Fibroblast of gingiva (primary cell): Measurements from ENCODE around the gene PDE1C.

Experiments used
- DNase-seq: peaks from one replicate; pipeline ENCODE4 v3.0.0-alpha.2; 2011; ENCODE audit warnings: low read depth

PDE1C gene

DNA sequence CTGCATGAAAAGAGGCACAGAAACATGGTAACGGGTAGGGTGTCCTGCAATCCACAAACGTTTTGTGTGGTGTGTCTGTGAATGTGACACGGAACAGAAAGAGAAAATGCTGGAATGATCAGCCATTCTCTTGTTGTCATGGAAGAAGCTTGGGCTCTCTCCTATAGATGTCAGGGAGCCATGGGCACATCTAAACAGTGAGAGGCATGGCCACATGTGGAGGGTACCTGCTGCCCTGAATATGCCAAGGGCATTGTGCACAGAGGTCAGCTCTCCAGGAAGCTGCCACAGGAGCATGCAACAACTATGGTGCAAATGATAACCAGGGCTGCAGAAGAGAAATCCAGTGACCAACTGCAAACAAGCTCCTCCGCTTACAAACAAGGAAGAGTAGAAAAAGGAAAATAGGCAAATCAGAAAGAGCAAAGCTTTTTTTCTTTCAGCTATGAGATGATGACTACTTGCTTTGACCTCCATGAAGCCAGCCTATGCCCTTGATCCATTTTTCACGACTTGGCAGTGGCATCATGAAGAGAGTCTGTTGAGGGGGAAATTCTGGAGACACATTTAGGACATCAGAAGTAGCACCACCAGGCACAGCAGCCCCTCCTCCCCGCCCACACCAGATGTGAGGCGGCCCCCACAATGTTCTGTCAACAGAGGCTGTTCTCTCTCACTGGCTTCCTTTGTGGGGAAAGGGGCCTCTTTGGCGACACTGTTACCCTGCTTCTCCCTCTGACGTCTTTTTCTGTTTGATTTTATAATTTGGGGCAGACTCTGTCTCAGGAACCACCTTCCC is 4.8 kb upstream of the PDE1C start:
- DNase-seq: no peak

DNA sequence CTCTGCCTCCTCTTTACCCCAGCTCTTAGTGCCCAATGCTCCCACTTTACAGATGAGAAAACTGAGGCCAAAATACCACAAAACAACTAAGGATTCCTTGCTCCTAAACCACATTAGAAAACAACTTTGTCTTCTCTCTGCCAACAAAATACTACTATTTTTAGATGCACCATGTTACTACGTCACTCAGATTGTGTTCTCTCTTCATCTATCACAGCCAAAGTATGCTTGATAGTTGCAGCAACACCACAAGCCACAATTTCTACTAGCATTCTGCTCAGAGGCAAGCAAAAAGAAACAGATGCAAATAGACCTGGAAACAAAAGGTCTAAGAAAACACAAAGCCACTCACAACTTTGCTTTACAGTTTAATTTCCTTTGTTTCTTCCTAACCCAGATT is 3.3 kb upstream of the PDE1C start:
- no peak for DNase-seq

DNA sequence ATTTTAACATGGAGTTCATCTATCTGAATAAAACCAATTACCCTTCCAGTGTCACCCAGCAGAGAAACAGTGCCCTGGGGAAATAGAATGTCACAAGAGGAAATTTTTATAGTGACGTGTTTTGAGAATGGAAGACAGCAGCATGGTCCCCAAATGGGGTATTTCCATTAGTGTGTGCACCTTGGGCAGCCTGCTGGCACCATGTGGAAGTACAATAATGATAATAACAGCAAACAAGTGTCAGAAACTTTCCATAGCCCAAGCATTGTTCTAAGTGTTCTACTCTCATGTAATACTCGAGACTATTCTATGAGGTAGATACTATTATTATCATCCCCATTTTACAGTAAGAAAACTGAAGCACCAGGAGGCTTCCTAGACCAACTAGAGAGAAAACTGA is 2.2 kb upstream of the PDE1C start:
- no peak for DNase-seq

DNA sequence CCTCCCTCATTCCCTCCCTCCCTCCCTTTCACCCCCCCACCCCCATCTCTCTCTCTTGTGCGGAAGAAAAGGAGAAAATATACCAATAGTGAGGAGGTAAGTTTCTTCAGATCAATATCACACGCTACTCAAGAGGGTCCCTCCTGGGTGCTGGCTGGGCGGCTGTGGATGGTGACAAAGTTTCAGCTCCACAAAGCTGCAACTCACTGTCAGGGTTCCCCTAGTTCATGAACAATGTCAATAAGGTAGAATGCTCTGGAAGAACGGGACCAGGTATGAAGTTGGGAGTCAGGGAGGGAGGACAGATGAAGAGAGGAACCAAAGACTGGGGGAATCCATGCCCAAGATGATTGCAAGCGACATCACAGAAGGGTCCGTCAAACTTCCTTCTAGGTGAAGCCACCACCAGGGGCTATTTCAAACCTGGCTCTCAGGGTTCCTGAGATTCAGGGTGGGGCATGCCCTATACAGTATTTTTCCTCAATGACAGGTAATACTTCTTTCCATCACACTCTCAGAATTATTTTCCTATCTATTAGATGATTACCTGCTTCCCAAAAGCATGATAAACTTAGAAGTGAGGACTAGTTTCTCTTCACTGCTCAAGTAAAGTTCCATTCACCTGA is 1.4 kb upstream of the PDE1C start:
- no peak for DNase-seq

DNA sequence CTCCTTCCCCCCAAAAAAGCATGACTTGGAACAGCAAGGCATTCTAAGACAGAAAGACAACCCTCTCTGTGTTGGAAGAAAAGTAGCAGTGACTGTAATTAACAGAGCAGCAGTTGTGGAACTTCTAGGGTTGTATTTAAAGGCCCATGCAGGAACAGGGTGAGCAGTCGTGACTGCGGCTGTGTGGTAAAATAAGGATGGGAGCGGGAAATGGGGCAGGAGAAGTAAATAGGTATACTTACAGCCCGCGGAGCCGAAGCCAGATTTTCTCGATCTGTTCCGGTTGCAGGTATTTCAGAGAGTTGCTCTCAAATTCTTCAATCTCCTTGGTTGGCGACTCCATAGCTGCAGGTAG is 179 bp downstream of the PDE1C start:
- no peak for DNase-seq

DNA sequence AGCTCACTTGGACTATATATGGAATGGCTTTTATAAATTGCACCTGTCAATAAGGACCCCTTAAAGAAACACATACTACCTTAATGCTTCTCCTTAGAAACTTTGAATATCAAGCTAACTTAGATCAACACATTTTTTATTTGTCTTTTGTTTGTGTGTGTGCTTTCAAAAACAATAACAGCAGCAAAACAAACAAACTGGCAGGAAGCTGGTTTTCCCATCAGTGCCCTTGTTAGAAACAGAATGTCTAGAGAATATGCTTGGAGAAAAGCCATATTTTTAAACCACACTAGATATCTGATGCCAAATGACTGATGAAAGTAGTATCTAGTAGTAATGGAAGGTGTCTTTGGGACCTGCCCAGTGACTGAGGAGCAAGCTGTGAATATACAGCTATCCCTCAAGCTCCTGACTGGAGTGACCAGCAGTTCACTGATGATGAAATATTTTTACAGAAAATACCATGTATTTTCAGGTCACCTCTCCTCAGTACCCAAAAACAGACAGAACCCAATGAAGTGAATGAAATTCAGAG is 1.0 kb downstream of the PDE1C start:
- DNase-seq: no peak

DNA sequence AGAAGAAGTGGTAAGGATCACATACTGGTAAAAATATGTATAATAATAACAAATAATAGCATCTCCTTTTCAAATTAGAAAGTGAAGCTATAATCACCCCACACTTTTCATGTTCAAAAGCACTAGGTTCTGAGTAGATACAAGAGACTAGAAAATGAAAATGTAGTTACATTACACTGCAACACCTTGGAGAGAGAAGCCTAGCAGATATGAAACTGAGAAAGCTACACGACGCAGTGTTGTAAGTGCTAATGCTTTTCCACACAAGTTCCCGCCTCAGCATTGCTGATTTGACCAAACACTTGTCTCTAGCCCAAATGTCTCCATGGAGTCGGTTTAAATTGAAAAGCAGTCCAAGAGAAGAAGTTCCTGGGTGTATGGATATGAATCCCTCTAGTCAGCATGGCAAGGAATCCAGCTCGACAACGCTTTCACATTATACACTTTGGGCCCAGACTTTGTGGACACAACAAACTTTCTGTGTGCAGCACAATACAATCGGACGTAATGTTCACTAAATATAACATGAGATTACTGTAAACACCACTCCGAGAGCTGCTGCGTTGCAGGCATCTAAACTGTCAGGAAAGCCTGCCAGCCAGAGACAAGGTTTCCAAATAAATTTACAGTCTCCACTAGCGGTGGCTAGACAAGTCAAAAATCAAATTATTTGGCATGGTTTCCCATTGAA is 1.7 kb downstream of the PDE1C start:
- DNase-seq: no peak

DNA sequence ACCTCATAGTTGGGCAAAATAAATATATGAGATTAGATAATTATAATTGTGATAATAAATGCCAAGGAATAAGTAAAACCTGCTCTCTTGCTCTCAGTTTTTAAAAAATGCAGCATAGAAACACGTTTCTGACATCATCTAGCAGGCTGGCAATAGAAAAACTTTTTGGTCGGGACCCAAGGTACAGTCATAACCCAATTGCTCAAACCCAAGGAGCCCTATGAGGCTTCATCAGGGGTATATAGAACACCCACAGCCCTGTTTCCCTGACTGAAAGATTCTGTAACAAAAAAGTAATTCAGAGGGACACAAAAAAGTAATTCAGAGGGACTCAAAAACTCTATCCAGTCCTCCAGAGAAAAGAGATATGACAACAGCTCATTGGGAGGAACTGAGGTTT is 3.8 kb downstream of the PDE1C start:
- no peak for DNase-seq

DNA sequence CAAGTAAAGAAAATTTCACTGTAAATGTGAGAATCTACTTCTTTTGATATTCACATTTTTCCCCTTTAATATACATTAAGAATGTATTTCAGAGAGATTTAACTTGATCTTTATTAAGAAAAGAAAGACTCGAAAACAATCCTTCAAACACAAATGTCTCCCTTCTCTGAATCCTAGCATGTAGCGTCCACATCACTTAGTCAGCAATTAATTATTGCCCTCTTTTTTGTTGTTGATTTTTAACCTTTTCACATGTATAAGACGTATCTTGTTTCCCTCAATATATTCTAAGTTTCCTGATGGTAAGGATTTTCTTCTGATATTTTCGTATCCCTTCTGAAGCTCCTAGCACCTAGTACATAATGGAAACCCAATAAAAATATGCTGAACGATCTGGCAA is 6.6 kb downstream of the PDE1C start:
- no peak for DNase-seq

DNA sequence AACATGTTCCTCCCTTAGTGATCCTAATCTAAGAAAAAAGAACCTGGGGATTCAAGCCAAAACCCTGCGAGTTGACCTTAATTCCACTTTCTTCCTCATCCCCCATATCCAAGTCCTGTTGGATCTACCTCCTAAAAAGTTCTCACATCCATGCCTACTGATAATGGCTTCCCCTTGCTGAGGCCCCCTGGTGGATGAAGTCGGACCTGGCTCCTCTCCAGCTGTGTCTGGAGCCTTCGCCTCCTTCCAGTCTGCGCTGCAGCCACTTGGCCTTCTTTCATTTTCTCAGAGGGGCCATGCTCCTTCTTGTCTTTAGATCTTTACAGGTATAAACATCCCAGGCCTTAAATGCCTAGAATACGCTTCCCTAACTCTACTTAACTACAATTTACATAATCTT is 8.1 kb downstream of the PDE1C start:
- DNase-seq: no peak

DNA sequence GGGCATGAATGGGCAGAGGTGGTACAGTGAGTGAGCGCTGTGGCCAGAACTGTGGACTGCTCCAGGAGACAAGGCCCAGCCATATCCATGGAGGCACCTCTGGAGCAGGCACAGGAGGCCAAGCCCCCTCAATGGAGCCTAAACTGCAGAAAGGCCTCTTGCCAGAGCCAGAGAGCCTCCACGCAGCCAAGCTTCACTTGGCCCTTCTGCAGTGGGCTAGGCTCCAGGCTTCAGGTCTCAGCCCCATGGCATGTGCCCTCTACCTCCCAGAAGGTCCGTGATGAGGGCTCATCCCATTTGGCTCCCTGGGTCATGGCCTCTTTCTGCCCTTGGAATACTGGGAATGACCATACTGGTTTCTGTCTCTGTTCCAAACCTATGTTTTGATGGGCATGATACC is 8.9 kb downstream of the PDE1C start:
- no peak for DNase-seq

DNA sequence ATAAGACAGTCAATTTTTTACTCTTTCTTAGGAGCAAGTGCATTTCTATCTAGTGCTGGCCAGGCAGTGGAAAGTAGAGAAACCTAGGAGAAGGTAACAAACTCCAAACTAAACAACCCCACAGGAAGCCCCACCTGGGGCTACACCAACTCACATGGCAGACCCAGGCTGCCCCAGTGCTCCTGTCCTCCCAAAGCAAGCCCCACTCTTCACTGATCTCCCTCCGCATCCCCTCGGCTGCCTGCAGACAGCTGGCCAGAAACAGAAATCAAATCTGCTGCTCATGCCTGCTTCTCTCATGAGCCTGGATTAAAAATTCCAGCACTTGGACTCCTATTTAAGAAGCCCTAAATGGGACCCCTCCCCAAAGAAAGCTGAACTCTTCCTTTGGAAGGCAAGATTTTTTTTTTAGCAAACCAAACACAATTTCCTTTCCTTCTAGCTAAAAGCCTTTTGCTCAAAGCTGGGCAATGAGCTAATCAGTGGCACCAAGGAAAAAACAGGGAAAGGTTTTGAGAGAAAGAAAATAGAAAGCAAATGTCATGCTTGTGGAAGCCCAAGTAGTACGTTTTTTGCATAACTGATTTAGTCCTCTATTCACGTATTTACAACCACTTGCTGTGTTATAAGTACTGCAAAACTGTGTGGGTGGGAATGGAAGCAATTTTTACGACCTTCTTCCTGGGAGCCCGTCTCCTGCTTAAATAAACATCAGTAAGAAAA is 10.8 kb downstream of the PDE1C start:
- DNase-seq: no peak

DNA sequence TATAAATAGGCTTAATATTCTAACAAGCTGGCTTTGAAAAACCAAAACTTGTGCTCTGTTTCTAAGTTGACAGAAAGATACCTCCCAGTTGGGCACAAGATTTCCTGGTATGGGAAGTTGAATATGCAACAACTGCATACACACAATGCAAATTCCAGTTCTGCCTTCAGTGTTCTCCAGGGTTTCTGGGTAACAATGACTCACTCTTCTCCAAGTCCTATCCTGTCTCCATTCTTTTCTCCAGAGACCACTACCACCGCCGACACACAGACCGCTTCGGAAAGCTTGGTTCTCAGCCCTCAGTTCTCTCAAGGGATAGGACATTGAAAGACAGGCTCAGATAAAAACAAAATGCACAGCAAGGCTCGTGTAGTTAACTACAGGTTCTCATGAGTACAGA is 12.2 kb downstream of the PDE1C start:
- DNase-seq: no peak

DNA sequence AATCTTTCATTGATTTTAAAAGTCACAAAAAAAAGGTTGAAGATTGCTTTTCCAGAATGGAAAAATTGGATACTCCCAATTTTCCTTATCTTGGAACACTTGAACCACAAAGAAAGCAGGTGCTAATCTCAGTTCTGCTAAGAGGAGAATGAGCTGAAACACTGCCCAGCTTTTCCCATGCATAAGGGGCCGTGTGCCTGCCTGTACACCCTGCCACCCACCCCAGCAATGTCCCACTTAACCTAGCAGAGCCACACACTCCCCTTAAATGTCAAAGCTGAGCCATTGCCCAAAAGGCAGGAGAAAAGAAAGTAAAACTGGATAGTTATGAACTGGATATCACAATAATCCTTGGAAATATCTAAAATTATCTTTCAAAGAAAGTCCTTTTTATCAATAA is 13.4 kb downstream of the PDE1C start:
- no peak for DNase-seq

DNA sequence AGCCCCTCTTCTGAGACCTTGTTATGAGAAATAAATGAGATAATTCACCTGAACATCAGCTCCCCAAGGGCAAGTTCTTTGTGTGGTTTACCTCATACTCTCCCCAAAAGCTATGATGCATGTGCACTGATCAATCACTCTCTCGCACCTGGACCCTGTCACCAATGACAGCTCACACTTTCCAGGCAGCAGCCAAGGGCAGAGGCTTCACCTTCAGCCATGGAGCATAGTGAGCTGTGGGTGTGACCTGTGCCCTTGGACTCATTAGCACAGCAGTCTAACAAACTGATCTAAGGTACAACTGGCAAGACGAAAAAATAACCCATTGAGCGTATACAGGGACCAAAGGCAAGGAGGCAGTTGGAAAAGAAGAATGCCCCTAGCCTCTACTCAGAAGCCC is 17.0 kb downstream of the PDE1C start:
- no peak for DNase-seq

DNA sequence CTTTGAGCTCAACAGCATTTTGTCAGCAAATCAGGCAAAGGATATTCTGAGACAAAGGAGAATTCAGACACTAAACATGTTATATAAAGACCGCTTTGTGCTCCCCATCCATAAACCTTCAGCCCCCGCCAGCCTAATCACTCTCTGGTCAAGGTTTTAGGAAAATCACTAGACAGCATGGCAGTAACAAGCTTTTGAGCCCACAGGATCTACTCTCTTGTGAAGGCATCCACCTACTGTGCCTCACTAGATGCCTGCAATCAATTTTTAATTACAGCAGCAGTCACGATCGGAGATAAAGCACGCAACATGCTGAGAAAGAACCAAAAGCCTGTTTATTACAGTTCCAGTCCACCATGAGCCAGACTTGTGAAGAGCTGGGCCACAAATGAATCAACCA is 19.1 kb downstream of the PDE1C start:
- DNase-seq: no peak

DNA sequence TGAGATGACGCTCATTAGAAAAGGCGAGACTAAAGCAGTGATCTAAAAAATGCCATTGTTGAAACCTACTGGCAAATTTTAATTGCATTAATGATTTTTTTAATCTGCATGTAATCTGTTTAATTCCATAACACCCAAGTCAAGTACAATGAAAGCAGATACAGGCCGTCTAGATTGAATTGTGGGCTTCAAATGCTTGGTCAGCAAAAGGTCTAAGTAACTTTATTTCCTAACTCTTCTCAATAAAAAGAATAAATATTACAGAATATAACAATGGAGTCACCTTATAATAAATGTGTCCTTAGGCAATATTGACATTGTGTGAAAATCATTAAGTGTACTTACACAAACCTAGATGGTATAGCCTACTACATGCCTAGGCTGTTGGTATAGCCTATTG is 20.6 kb downstream of the PDE1C start:
- DNase-seq: no peak

DNA sequence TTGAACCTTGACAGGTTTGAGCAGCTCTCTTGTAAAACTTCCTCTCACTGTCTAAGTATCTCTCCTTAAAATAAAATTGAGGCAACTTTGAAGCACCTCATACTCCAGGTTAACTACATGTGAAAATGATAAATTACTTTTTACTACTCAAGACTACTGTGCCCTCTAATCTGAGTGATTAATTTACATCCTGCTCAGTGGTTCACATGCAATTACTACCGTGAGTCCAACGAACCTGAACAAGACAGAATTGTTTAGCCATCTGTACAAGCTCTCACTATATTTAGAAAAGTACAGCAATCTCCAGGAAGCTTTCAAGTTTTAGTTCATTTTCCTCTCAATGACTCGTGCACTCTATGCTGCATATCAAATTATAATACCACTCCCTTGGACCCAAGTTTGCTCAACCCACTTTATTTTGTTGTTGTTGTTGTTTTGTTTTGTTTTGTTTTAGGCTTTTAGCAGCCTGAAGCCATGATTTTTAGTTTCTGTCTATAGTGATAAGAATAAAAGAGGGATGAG is 21.2 kb downstream of the PDE1C start:
- DNase-seq: no peak

DNA sequence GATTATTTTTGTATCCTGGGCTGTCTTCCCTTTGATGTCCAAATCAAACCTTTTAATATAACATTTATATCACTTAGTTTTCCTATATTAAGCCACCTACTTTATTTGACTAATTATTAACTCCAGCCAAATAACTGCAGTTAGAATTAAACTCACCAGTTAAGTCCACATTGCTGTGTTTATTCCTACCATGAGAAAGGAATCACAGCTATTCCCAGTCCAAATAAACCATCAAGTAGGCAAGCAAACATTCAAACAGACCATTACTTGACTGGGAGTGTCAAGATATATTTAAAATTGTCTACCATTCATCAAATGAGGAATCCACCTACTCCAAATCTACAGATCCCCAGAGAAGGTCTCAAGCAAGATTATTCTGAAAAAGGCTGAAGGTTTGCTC is 22.4 kb downstream of the PDE1C start:
- DNase-seq: no peak

DNA sequence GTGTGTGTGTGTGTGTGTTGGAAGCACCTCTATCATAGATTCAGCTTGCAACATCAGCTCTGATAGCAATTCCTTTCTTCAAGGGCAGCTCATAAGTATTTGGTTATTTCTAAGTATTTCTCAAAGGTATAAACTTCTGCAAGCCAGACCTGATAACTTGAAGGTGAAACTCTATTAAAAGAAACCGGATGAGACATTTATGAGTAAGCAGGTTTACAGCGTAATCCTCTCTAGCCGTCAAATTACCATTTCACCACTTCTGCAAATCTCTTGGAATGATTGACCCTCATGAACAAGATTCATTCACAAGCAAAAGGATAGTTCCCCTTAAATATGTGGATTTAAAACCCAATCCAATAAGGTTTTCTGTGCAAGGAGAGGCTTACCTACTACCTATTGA is 23.1 kb downstream of the PDE1C start:
- no peak for DNase-seq

DNA sequence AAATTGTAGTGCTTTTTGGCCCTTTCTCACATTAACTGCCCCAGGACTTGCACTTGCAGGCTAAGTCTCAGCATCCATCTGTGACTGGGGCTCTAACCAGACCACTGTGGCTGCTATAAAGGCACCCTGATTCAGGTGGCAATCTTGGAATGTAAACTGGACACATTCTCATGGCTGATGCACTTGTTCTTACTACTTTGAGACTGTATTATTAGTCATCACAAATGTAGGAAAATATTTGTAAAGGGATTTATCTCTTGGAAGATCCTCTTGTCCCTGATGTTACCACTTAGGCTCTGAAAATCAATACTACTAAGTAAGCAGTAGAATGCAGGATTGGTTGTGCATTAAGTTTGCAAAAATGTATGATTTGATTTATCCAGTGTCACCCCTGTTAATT is 25.0 kb downstream of the PDE1C start:
- DNase-seq: no peak

DNA sequence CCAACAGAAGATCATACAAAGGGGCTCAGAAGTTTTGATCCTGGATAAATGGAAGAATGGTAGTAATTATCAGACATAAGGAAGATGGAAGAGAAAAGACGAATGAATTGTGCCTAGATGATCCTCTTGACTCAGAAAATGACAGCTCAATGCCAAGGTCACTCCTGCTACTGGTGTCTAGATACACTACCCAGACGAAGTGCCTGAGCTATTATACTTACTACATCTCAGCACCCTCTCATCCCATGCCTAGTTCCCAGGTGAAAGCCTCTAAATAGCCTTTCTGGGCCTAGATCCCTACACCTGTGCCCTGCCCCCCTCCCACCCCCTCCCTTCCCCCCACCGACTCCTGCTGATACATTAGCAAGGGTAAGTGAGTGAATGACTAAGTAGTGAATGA is 25.5 kb downstream of the PDE1C start:
- DNase-seq: no peak
